Hepatic stellate cell (primary cell): Measurements from ENCODE around the gene GNG14.
"Not testable (repeated sequence)": the region's sequence is repeated elsewhere in the genome, so short reads cannot be mapped to it uniquely, and the experiment has no call there.

Source experiments
- DNase-seq: peaks from one replicate; pipeline ENCODE4 v3.0.0; 2011; ENCODE audit warnings: low spot score

The GNG14 gene

GRCh38 chr19:12723641-12724426, 36.0 kb downstream of the GNG14 start, which contains the start of gene TNPO2:
Gene TNPO2 (minus strand): TSS chr19:12723932. CDS start chr19:12720977, 2,955 bp downstream.
- peak; percentile 70 for DNase-seq

- DNase-seq: not testable (repeated sequence)
Measured at GRCh38 chr19:12725612-12726011, 37.8 kb downstream of the GNG14 start.

- DNase-seq: no peak
Measured at GRCh38 chr19:12726988-12727316, 39.2 kb downstream of the GNG14 start.

DNA sequence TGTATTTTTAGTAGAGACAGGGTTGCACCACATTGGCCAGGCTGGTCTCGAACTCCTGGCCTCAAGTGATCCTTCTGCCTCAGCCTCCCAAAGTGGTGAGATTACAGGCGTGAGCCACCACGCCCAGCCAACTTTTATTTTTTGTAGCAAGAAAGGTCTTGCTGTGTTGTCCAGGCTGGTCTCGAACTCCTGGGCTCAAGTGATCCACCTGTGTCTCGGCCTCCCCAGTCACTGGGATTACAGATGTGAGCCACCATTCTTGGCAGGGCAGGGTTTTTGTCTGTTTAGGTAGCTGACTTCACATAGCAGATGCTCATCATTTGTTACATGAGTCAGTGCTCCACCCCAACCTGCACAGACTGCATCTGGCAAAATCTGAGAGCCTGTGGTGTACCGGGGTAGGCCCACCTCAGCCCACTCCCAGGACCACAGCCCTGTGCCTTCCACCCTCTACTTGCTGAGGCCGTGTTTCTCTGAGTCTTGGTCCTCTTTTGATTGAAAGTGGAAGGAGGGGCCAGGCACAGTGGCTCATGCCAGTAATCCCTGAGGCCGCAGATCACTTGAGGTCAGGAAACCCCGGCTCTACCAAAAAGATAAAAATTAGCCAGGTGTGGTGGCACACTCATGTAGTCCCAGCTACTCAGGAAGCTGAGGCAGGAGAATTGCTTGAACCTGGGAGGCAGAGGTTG, 40.1 kb downstream of the GNG14 start:
- no peak for DNase-seq

GRCh38 chr19:12730064-12730463, 42.3 kb downstream of the GNG14 start:
- no peak for DNase-seq

DNA sequence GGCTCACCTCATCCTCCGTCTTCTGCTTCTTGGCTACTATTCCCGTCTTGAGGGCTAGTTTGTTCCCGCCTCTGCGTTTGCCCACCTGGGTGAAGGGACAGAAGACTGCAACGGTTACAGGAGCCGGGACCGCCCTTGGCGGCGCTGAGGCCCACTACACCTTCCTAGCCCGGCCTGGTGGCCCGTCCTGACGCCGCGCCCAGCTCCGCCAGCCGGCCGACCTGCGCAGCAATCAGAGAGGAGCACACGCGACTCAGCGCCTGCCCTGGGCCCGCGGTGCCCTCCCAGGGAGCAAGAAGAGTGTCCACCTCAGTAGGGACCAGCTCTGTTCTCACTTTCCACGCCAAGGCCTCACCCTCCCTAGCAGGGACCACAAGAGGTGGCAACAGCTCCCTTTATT, 43.5 kb downstream of the GNG14 start:
- no peak for DNase-seq

GRCh38 chr19:12733369-12734214, 45.8 kb downstream of the GNG14 start:
- peak; percentile 68 for DNase-seq

DNA sequence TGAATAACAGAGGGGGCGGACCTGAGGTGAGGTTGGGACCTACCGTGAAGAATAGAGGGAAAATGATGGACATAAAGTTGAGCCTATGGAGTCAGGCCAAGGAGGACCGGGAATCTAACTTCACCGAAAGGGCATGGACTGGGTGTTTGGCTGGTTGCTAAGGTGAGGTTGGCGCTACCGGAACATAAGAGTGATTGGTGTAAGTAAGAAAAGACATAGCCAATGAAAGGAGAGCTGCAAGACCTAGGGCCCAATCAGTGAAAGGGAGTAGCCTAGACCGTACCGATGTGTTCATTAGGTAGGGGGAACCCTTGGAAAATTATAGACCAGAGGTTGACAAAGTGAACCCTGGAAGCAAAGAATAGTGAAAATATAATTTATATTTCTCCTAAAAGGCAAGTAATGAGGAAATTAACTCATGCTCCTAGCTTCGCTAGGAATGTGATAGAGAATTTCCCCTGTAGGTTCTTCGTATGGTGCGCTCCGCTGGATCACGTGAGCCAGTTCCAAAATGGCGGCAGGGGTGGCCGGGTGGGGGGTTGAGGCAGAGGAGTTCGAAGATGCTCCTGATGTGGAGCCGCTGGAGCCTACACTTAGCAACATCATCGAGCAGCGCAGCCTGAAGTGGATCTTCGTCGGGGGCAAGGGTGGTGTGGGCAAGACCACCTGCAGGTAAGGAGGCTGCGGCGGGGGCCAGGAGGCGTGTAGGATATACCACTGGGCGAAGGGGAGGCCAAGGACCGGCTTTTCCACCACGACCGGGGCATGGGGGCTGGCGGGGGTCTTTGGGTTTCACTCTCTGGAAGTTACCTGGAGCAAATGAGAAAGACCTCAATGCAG, 49.4 kb downstream of the GNG14 start, which contains the start of gene GET3:
GET3 (plus strand) TSS at position 503 of the 840 bp plus-strand sequence; CDS start at position 512, 9 bp downstream.
- DNase-seq: peak; percentile 99

DNA sequence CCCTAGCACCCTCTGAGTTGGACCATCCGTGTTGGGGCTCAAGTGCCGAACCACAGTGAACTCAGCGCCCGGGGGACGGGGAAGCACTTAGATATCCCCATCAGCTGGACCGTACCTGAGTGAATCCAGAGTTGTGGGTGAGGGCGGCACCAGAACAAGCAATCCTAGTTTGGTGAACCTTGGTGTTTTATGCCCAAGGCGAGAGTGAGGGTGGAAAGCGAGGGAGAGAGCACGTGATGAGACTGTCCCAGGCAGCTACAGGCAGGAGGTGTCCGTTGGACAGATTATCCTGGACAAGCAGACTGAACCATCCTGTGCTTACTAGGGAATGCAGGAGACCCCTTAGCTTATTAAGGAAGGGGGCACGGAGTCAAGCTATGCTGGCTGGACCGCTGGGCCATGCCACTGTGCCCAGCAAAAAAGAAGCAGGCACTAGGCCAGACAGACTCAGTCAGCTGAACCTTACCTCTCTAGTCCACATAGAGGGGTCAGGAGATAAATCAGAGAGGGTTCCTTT, 50.1 kb downstream of the GNG14 start:
- no peak for DNase-seq
